WTC11 (cell line): Measurements from ENCODE around the gene SCRN3.

ENCODE experiments used
- ARID4B ChIP-seq: sonication (generic); formaldehyde crosslinking; IDR thresholded peaks from 2 replicates; pipeline ENCODE4 v1.8.0; 2023; ENCODE audit warnings: missing genetic modification reagents, mild to moderate bottlenecking, borderline replicate concordance
- CTCF ChIP-seq: fragments of 200-600 bp; IDR thresholded peaks from 2 replicates; pipeline ENCODE4 v1.8.0; 2022; ENCODE audit warnings: antibody characterized with exemption
- ERG ChIP-seq: fragments of 250-450 bp; sonication (Bioruptor Pico); IDR thresholded peaks from 2 replicates; pipeline ENCODE4 v1.8.0; 2021; ENCODE audit warnings: mild to moderate bottlenecking
- ESRRA ChIP-seq: sonication (generic); formaldehyde crosslinking; IDR thresholded peaks from 2 replicates; pipeline ENCODE4 v1.8.1; 2022; ENCODE audit warnings: mild to moderate bottlenecking, missing genetic modification reagents, borderline replicate concordance
- HMGXB4 ChIP-seq: sonication (generic); formaldehyde crosslinking; IDR thresholded peaks from 2 replicates; pipeline ENCODE4 v1.8.1; 2023; ENCODE audit warnings: mild to moderate bottlenecking, moderate library complexity, missing genetic modification reagents
- SP1 ChIP-seq: sonication (generic); formaldehyde crosslinking; conservative IDR thresholded peaks from 2 replicates; pipeline ENCODE4 v1.8.1; 2022; ENCODE audit warnings: missing genetic modification reagents
- ZNF138 ChIP-seq: sonication (generic); formaldehyde crosslinking; conservative IDR thresholded peaks from 2 replicates; pipeline ENCODE4 v1.8.1; 2022; ENCODE audit warnings: mild to moderate bottlenecking, moderate library complexity, missing genetic modification reagents
- TF ChIP-seq, protein P1 (sequence below): sonication (generic); formaldehyde crosslinking; IDR thresholded peaks from 2 replicates; pipeline ENCODE4 v1.8.1; 2023; ENCODE audit warnings: mild to moderate bottlenecking, missing genetic modification reagents

GRCh38 chr2:174445248-174445647, 49.7 kb downstream of the SCRN3 start:
- TF ChIP-seq CTCF (no peak), ARID4B (CRISPR knock-in tag) (no peak), ESRRA (CRISPR knock-in tag) (no peak), SP1 (CRISPR knock-in tag) (no peak), HMGXB4 (CRISPR knock-in tag) (no peak), ERG (no peak), ZNF138 (CRISPR knock-in tag) (no peak)
- TF ChIP-seq, protein P1, sequence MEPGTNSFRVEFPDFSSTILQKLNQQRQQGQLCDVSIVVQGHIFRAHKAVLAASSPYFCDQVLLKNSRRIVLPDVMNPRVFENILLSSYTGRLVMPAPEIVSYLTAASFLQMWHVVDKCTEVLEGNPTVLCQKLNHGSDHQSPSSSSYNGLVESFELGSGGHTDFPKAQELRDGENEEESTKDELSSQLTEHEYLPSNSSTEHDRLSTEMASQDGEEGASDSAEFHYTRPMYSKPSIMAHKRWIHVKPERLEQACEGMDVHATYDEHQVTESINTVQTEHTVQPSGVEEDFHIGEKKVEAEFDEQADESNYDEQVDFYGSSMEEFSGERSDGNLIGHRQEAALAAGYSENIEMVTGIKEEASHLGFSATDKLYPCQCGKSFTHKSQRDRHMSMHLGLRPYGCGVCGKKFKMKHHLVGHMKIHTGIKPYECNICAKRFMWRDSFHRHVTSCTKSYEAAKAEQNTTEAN (CRISPR knock-in tag), result no peak
